ENCODE measurements around the gene NAP1L4.

The NAP1L4 gene, protein sequence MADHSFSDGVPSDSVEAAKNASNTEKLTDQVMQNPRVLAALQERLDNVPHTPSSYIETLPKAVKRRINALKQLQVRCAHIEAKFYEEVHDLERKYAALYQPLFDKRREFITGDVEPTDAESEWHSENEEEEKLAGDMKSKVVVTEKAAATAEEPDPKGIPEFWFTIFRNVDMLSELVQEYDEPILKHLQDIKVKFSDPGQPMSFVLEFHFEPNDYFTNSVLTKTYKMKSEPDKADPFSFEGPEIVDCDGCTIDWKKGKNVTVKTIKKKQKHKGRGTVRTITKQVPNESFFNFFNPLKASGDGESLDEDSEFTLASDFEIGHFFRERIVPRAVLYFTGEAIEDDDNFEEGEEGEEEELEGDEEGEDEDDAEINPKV

GRCh38 chr11:2992234-2992996 lies at the start of gene NAP1L4:
TSS of gene NAP1L4 (minus strand) at chr11:2992329. CDS start at chr11:2979220, 13,109 bp downstream.
- peak; percentile 18; the same call in 1 of the 2 replicates for TF ChIP-seq EP300 (IDR thresholded peaks at IDR 0.05; ENCODE audit: borderline replicate concordance)
- TF ChIP-seq FOXM1 (IDR thresholded peaks at IDR 0.05; ENCODE audit: borderline replicate concordance, low read depth): peak; percentile 55; the same call in 1 of the 2 replicates
- TF ChIP-seq ZBTB7A (IDR thresholded peaks at IDR 0.05; ENCODE audit: low read depth): peak; percentile 57; the same call in 1 of the 2 replicates
- peak; percentile 33; the same call in 1 of the 2 replicates for TF ChIP-seq TCF12 (IDR thresholded peaks at IDR 0.05; ENCODE audit: low read depth)
- no peak for TF ChIP-seq NFIC (IDR thresholded peaks at IDR 0.05)
- TF ChIP-seq CEBPB (IDR thresholded peaks at IDR 0.05): no peak
- TF ChIP-seq RAD21 (IDR thresholded peaks at IDR 0.05; ENCODE audit: low read depth): no peak
- TF ChIP-seq TEAD4 (IDR thresholded peaks at IDR 0.05): peak; percentile 12; the same call in 1 of the 2 replicates
- 0 out of 2 replicates have a peak, but pooled peaks have one; percentile 21 for TF ChIP-seq CREB1 (IDR thresholded peaks at IDR 0.05; ENCODE audit: low read depth)
- TF ChIP-seq, protein P1, sequence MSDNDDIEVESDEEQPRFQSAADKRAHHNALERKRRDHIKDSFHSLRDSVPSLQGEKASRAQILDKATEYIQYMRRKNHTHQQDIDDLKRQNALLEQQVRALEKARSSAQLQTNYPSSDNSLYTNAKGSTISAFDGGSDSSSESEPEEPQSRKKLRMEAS (IDR thresholded peaks at IDR 0.05): peak; percentile 86
- TF ChIP-seq EGR1 (IDR thresholded peaks at IDR 0.05): no peak
- TF ChIP-seq, protein P2, sequence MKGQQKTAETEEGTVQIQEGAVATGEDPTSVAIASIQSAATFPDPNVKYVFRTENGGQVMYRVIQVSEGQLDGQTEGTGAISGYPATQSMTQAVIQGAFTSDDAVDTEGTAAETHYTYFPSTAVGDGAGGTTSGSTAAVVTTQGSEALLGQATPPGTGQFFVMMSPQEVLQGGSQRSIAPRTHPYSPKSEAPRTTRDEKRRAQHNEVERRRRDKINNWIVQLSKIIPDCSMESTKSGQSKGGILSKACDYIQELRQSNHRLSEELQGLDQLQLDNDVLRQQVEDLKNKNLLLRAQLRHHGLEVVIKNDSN (IDR thresholded peaks at IDR 0.05): no peak
- TF ChIP-seq REST (IDR thresholded peaks at IDR 0.05; ENCODE audit: low read depth): no peak
- TF ChIP-seq TAF1 (IDR thresholded peaks at IDR 0.05; ENCODE audit: low read depth): peak; percentile 61
- TF ChIP-seq YY1 (IDR thresholded peaks at IDR 0.05; ENCODE audit: low read depth): peak; percentile 82

GRCh38 chr11:3040881-3041280 lies 48.8 kb upstream of the NAP1L4 start:
- TF ChIP-seq NFIC (IDR thresholded peaks at IDR 0.05): no peak
- no peak for TF ChIP-seq ZBTB7A (IDR thresholded peaks at IDR 0.05; ENCODE audit: low read depth)
- TF ChIP-seq FOXM1 (IDR thresholded peaks at IDR 0.05; ENCODE audit: borderline replicate concordance, low read depth): no peak
- TF ChIP-seq, protein P1 (IDR thresholded peaks at IDR 0.05): no peak
- TF ChIP-seq RAD21 (IDR thresholded peaks at IDR 0.05; ENCODE audit: low read depth): no peak
- TF ChIP-seq TAF1 (IDR thresholded peaks at IDR 0.05; ENCODE audit: low read depth): no peak
- TF ChIP-seq CEBPB (IDR thresholded peaks at IDR 0.05): no peak
- no peak for TF ChIP-seq YY1 (IDR thresholded peaks at IDR 0.05; ENCODE audit: low read depth)

DNA sequence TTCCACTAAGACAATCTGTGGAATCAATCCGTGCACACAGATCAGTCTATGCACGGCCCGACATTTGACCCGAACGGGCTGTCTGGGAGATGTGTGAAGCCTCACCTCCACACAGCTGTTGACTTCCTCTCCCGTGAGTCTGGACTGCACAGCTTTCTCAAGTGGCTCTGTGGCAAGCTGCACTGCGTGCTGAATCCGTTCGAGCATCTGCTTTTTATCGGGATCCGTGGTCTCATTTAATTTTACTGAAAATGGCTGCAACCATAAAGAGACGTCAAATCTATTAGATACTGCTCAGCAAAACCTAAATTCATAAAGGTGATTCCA lies 45.8 kb upstream of the NAP1L4 start:
- no peak for TF ChIP-seq CREB1 (IDR thresholded peaks at IDR 0.05; ENCODE audit: low read depth)
- TF ChIP-seq EP300 (IDR thresholded peaks at IDR 0.05; ENCODE audit: borderline replicate concordance): no peak
- TF ChIP-seq TAF1 (IDR thresholded peaks at IDR 0.05; ENCODE audit: low read depth): no peak
- TF ChIP-seq, protein P2 (IDR thresholded peaks at IDR 0.05): no peak
- TF ChIP-seq, protein P1 (IDR thresholded peaks at IDR 0.05): no peak

GRCh38 chr11:3037040-3037944 lies 45.2 kb upstream of the NAP1L4 start:
- peak; percentile 90 for TF ChIP-seq RAD21 (IDR thresholded peaks at IDR 0.05; ENCODE audit: low read depth)
- TF ChIP-seq EP300 (IDR thresholded peaks at IDR 0.05; ENCODE audit: borderline replicate concordance): no peak
- no peak for TF ChIP-seq REST (IDR thresholded peaks at IDR 0.05; ENCODE audit: low read depth)
- TF ChIP-seq YY1 (IDR thresholded peaks at IDR 0.05; ENCODE audit: low read depth): no peak
- no peak for TF ChIP-seq EGR1 (IDR thresholded peaks at IDR 0.05)
- TF ChIP-seq ZBTB7A (IDR thresholded peaks at IDR 0.05; ENCODE audit: low read depth): no peak
- TF ChIP-seq, protein P2 (IDR thresholded peaks at IDR 0.05): no peak

Data from Ishikawa (cell line).